C4-2B (cell line): Measurements from ENCODE around the gene FOXP1.

Source experiments
- ZFX ChIP-seq: fragments of 450-650 bp; IDR thresholded peaks from 2 replicates; pipeline ENCODE4 v1.6.1; 2017
- TF ChIP-seq, protein P1 (sequence below): fragments of 450-650 bp; conservative IDR thresholded peaks from 2 replicates; pipeline ENCODE4 v1.5.1; 2017; ENCODE audit warnings: mild to moderate bottlenecking

DNA sequence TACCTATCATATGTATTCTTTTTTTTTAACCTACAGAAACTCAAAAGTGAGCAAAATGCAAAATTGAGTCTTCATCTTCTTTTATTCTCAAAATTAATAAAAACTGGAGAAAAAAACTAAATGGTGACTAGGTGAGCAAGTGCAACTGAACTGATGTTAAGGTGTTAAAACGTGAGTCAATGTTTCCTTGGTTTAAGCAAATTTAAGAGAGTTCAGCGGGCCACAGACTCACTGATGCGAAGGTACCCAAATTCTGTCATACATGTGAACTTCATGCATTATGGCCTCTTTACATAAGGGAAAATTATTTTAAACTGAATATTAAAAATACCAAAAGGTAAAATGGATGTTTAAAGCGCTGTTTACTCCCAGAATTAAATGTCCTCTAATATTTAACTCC, 206.6 kb downstream of the FOXP1 start:
- TF ChIP-seq, protein P1, sequence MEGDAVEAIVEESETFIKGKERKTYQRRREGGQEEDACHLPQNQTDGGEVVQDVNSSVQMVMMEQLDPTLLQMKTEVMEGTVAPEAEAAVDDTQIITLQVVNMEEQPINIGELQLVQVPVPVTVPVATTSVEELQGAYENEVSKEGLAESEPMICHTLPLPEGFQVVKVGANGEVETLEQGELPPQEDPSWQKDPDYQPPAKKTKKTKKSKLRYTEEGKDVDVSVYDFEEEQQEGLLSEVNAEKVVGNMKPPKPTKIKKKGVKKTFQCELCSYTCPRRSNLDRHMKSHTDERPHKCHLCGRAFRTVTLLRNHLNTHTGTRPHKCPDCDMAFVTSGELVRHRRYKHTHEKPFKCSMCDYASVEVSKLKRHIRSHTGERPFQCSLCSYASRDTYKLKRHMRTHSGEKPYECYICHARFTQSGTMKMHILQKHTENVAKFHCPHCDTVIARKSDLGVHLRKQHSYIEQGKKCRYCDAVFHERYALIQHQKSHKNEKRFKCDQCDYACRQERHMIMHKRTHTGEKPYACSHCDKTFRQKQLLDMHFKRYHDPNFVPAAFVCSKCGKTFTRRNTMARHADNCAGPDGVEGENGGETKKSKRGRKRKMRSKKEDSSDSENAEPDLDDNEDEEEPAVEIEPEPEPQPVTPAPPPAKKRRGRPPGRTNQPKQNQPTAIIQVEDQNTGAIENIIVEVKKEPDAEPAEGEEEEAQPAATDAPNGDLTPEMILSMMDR = no peak
- no peak for TF ChIP-seq ZFX
